Panc1 (cell line): ENCODE results near the gene CKAP4. TPM values are rescaled to one million over a fixed set of nuclear protein-coding genes. Genes with fewer than 3 reads are reported as not detected.

Experiments
- ATAC-seq: fragments of 200-7000 bp; cut with Tn5 transposase; 2 replicates; pipeline ENCODE4 v1.9.1; 2020; ENCODE audit warnings: mild to moderate bottlenecking, moderate library complexity
- BruUV-seq: library from RNA; stranded (reverse); fragments of 400-500 nt; replicated peaks from 2 replicates; lab custom pipeline; 2021; lab: Mats Ljungman, UMichigan
- CTCF ChIA-PET: fragments of 300-600 bp; sonication (Branson Sonifier 250); formaldehyde crosslinking; loops from one replicate; lab custom pipeline; 2022; ENCODE audit warnings: antibody characterized with exemption; lab: Charles Lee
- POLR2A ChIA-PET: fragments of 300-600 bp; sonication (Branson Sonifier 250); formaldehyde crosslinking; loops from one replicate; lab custom pipeline; 2022; ENCODE audit warnings: antibody characterized with exemption; lab: Charles Lee
- DNase-seq: peaks from one replicate; pipeline ENCODE4 v3.0.0-alpha.2; 2010; ENCODE audit warnings: low read depth, low spot score
- H3K27ac ChIP-seq: 2 replicates; pipeline ENCODE4 v1.5.1; 2011; ENCODE audit warnings: mild to moderate bottlenecking, low read length, inconsistent platforms
- H3K27me3 ChIP-seq: fragments of 200-500 bp; sonication (Bioruptor generic); 2 replicates; pipeline ENCODE4 v1.6.0; 2014; ENCODE audit warnings: low read length, inconsistent platforms; ENCODE audit not compliant: control insufficient read depth, insufficient read depth
- H3K36me3 ChIP-seq: fragments of 200-500 bp; sonication (Bioruptor generic); 2 replicates; pipeline ENCODE4 v1.5.1; 2014; ENCODE audit warnings: inconsistent platforms, mild to moderate bottlenecking, low read length, moderate library complexity; ENCODE audit not compliant: control insufficient read depth, insufficient read depth
- H3K4me1 ChIP-seq: 2 replicates; pipeline ENCODE4 v1.5.1; 2011; ENCODE audit warnings: inconsistent platforms, mild to moderate bottlenecking, low read length, moderate library complexity; ENCODE audit not compliant: control insufficient read depth, insufficient read depth
- H3K4me3 ChIP-seq, 2 experiments: 2 replicates each; pipeline ENCODE4 v1.5.1; 2011 to 2012; ENCODE audit warnings: low read depth in 2 of 2, low read length in 2 of 2, mild to moderate bottlenecking in 2 of 2, inconsistent platforms in 1 of 2, moderate library complexity in 1 of 2
- H3K9me3 ChIP-seq: fragments of 200-500 bp; sonication (Bioruptor generic); 2 replicates; pipeline ENCODE4 v1.5.1; 2014; ENCODE audit warnings: low read depth, mild to moderate bottlenecking, inconsistent platforms, low read length, moderate library complexity; ENCODE audit not compliant: control insufficient read depth, insufficient read depth
- POLR2AphosphoS5 ChIP-seq: IDR thresholded peaks from 2 replicates; pipeline ENCODE4 v1.6.1; 2012; ENCODE audit warnings: mild to moderate bottlenecking, low read depth, low read length, moderate library complexity
- SIN3A ChIP-seq: IDR thresholded peaks from 2 replicates; pipeline ENCODE4 v1.6.1; 2012; ENCODE audit warnings: low read depth, mild to moderate bottlenecking, low read length, moderate library complexity, borderline replicate concordance; ENCODE audit not compliant: insufficient read depth
- TCF7L2 ChIP-seq: IDR thresholded peaks from 2 replicates; pipeline ENCODE4 v1.6.1; 2011; ENCODE audit warnings: mild to moderate bottlenecking, low read depth, low read length, inconsistent platforms
- in situ Hi-C: cut with HindIII; loops from 2 replicates; pipeline ENCODE4 v1.10.0; 2016; ENCODE audit warnings: low sequenced_read_pairs, low pct_unique_long_range_greater_than_20kb
- intact Hi-C: fragments of 100-400 bp; cut with micrococcal nuclease; formaldehyde crosslinking; loops from one replicate; pipeline ENCODE4 v1.10.0; 2022; ENCODE audit not compliant: unreplicated experiment
- total RNA-seq: library from RNA; stranded (reverse); gene quantifications from one replicate; pipeline ENCODE4 v1.2.1, GENCODE V29; 2021; ENCODE audit not compliant: unreplicated experiment
- TF ChIP-seq, protein P1 (sequence below): fragments of 450-650 bp; IDR thresholded peaks from 2 replicates; pipeline ENCODE4 v1.5.1; 2017; ENCODE audit warnings: mild to moderate bottlenecking
- TF ChIP-seq, protein P2 (sequence below), 2 experiments: IDR thresholded peaks; 2 replicates each; pipeline ENCODE4 v1.6.1; 2011 to 2012; ENCODE audit warnings: low read depth in 2 of 2, control low read depth in 1 of 2, low read length in 1 of 2, mild to moderate bottlenecking in 1 of 2, moderate library complexity in 1 of 2; ENCODE audit not compliant: insufficient read depth in 1 of 2

The CKAP4 gene
- total RNA-seq, 1 experiment from 2014 or later, result 95.9 TPM

DNA sequence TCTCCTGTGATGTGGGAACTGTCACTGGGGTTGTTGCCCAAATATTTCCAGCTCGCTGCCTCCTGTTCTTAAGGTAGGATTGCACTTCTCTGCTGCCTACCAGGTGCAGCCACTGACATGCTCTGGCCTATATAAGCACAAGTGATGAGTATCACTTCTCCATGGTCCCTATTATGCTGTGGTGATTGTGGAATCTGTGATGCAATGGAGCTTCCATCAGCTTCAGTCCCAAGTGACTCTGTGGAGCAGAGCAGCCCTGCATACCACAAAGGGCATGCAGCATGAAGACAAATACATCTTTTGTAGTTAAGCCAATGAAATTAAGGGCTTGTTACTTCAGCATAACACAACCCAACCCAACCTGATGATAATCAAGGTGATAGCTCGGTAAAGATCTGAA is 43.5 kb downstream of the CKAP4 start:
- no peak overlapping the region for H3K27ac ChIP-seq
- no peaks in the 10 kb centered on the region for H3K4me1 ChIP-seq
- no TSS peak for BruUV-seq
- intact Hi-C loops (loop anchor here (2.0 kb wide), 1 partner anchor 66 kb away; the partner anchor contains the start of gene NUAK1), in situ Hi-C loops (no loop called here)
- no peak for DNase-seq
- ChIA-PET CTCF (no interaction called here), POLR2A (no interaction called here)
- H3K36me3 ChIP-seq, result no peaks in the 10 kb centered on the region
- TF ChIP-seq, protein P1, sequence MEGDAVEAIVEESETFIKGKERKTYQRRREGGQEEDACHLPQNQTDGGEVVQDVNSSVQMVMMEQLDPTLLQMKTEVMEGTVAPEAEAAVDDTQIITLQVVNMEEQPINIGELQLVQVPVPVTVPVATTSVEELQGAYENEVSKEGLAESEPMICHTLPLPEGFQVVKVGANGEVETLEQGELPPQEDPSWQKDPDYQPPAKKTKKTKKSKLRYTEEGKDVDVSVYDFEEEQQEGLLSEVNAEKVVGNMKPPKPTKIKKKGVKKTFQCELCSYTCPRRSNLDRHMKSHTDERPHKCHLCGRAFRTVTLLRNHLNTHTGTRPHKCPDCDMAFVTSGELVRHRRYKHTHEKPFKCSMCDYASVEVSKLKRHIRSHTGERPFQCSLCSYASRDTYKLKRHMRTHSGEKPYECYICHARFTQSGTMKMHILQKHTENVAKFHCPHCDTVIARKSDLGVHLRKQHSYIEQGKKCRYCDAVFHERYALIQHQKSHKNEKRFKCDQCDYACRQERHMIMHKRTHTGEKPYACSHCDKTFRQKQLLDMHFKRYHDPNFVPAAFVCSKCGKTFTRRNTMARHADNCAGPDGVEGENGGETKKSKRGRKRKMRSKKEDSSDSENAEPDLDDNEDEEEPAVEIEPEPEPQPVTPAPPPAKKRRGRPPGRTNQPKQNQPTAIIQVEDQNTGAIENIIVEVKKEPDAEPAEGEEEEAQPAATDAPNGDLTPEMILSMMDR, result no peak
- TF ChIP-seq, protein P2, sequence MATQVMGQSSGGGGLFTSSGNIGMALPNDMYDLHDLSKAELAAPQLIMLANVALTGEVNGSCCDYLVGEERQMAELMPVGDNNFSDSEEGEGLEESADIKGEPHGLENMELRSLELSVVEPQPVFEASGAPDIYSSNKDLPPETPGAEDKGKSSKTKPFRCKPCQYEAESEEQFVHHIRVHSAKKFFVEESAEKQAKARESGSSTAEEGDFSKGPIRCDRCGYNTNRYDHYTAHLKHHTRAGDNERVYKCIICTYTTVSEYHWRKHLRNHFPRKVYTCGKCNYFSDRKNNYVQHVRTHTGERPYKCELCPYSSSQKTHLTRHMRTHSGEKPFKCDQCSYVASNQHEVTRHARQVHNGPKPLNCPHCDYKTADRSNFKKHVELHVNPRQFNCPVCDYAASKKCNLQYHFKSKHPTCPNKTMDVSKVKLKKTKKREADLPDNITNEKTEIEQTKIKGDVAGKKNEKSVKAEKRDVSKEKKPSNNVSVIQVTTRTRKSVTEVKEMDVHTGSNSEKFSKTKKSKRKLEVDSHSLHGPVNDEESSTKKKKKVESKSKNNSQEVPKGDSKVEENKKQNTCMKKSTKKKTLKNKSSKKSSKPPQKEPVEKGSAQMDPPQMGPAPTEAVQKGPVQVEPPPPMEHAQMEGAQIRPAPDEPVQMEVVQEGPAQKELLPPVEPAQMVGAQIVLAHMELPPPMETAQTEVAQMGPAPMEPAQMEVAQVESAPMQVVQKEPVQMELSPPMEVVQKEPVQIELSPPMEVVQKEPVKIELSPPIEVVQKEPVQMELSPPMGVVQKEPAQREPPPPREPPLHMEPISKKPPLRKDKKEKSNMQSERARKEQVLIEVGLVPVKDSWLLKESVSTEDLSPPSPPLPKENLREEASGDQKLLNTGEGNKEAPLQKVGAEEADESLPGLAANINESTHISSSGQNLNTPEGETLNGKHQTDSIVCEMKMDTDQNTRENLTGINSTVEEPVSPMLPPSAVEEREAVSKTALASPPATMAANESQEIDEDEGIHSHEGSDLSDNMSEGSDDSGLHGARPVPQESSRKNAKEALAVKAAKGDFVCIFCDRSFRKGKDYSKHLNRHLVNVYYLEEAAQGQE (IDR thresholded peaks at IDR 0.05; ENCODE audit: insufficient read depth in 1 of 2, low read depth in 2 of 2, low read length in 1 of 2), result no peak
- TF ChIP-seq SIN3A (no peak), POLR2AphosphoS5 (no peak)
- H3K9me3 ChIP-seq, result no peaks in the 10 kb centered on the region
- no peak overlapping the region for H3K4me3 ChIP-seq
- H3K27me3 ChIP-seq, result no peaks in the 10 kb centered on the region
- no peak for ATAC-seq

DNA sequence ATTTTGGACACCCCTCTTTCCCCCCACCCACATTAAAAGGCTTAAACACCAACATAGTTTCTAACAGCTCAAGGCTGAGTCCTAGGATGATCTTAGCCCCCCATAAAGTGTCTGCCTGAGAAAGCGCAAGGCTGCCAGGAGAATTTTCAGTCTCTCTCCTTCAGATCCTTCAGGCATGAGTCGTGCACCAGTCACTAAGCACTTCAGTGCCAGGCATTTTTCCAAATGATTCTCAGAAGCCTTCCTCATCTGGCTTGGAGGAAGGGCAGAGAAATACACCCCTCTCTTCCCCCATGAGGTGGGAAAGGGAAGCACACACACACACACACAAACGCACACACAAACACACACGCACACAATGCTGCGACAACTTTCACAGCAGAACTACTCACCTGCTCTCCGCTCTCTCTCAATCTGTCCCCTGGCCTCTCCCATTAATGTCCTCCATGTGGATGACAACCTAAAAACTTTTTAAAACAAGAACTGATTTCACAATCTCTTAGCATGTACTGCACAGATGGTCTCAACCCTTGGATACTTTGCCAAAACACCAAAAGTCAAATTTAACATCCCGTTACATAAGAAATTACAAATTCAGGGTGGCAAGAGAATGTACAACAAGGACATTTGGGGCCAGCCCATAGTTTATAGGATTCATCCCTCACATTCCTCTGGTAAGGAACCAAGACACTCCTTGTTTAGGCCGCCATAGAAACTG is 49.8 kb downstream of the CKAP4 start:
- in situ Hi-C loops, result no loop called here
- CTCF ChIA-PET, result no interaction called here
- no peaks in the 10 kb centered on the region for H3K9me3 ChIP-seq
- peaks cover 2% of the 10 kb centered on the region; the same call in 1 of the 2 replicates for H3K27me3 ChIP-seq
- H3K4me1 ChIP-seq, result no peaks in the 10 kb centered on the region
- POLR2A ChIA-PET, result no interaction called here
- intact Hi-C loops, result no loop called here
- no peak overlapping the region for H3K4me3 ChIP-seq
- TF ChIP-seq, protein P1, result no peak
- TF ChIP-seq TCF7L2, result no peak
- no peak for TF ChIP-seq POLR2AphosphoS5
- TF ChIP-seq, protein P2 (IDR thresholded peaks at IDR 0.05; ENCODE audit: insufficient read depth in 1 of 2, low read depth in 2 of 2, low read length in 1 of 2), result no peak
- no peak for TF ChIP-seq SIN3A
- ATAC-seq, result no peak
- H3K36me3 ChIP-seq, result no peaks in the 10 kb centered on the region
- no TSS peak for BruUV-seq
- H3K27ac ChIP-seq, result no peak overlapping the region
- no peak for DNase-seq
